ENCODE data around the gene TNC. TPM values are rescaled to one million over a fixed set of nuclear protein-coding genes. Genes with fewer than 3 reads are reported as not detected.

Gene TNC
- total RNA-seq, 2 donors from 2014 or later = 67.5 to 172 TPM

GRCh38 chr9:115142517-115143270 is 24.7 kb upstream of the TNC start:
- H3K27me3 Mint-ChIP-seq (ENCODE audit: insufficient read depth) = no peaks in the 10 kb centered on the region
- no peaks in the 10 kb centered on the region for H3K9me3 ChIP-seq (ENCODE audit: control insufficient read depth, low read length)
- H3K4me1 ChIP-seq (ENCODE audit: control insufficient read depth, insufficient read depth, low read length) = no peaks in the 10 kb centered on the region
- no peak for DNase-seq
- 91 to 98% methylated on average over 6 of the region's 6 CpGs for WGBS, 2 experiments (ENCODE audit: insufficient coverage in 1 of 2, insufficient read length in 1 of 2)
- no peaks in the 10 kb centered on the region for H3K27me3 ChIP-seq (ENCODE audit: control insufficient read depth, insufficient read depth, low read length, poor library complexity, severe bottlenecking)
- no peak overlapping the region for H3K4me3 Mint-ChIP-seq
- no peak overlapping the region for H3K27ac ChIP-seq (ENCODE audit: low read depth, low read length)
- no peaks in the 10 kb centered on the region for H3K36me3 ChIP-seq (ENCODE audit: control insufficient read depth, insufficient read depth, low read length)
- H3K9me3 Mint-ChIP-seq = no peaks in the 10 kb centered on the region
- no peak for TF ChIP-seq CTCF (conservative IDR thresholded peaks at IDR 0.05)
- no peak overlapping the region for H3K9ac ChIP-seq (ENCODE audit: extremely low read depth, low read length, poor library complexity, severe bottlenecking)
- H3K27ac Mint-ChIP-seq = no peak overlapping the region
- no peak overlapping the region for H3K4me3 ChIP-seq (ENCODE audit: low read length)
- H3K36me3 Mint-ChIP-seq (ENCODE audit: low read depth) = no peaks in the 10 kb centered on the region
- peaks cover 18% of the 10 kb centered on the region for H3K4me1 Mint-ChIP-seq

DNA sequence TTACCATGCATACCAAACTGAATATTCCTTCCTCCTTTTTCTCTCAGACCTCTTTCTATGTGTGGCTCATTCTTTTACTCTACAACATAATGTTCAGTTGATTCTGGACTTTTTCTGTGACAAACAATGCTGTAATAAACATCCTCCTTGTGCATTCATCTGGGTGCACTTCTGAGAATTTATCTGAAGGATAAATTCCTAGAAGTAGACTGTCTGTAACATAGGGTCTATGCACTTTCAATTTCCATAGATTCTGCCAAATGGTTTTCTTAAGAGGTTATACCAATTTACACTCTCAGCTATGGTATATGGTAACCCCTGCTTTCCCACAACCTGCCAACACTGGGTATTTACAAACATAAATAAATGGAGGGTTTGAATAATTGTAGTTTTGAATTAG is 24.1 kb upstream of the TNC start:
- Mint-ChIP-seq H3K9me3 (no peaks in the 10 kb centered on the region), H3K27me3 (ENCODE audit: insufficient read depth) (no peaks in the 10 kb centered on the region)

GRCh38 chr9:115141612-115142011 is 23.7 kb upstream of the TNC start:
- no peaks in the 10 kb centered on the region for H3K36me3 Mint-ChIP-seq (ENCODE audit: low read depth)
- no peak overlapping the region for H3K4me3 Mint-ChIP-seq
- no peak for TF ChIP-seq CTCF (conservative IDR thresholded peaks at IDR 0.05)
- no peaks in the 10 kb centered on the region for H3K9me3 Mint-ChIP-seq
- Histone ChIP-seq H3K27ac (ENCODE audit: low read depth, low read length) (no peak overlapping the region), H3K9me3 (ENCODE audit: control insufficient read depth, low read length) (no peaks in the 10 kb centered on the region), H3K36me3 (ENCODE audit: control insufficient read depth, insufficient read depth, low read length) (no peaks in the 10 kb centered on the region), H3K9ac (ENCODE audit: extremely low read depth, low read length, poor library complexity, severe bottlenecking) (no peak overlapping the region), H3K27me3 (ENCODE audit: control insufficient read depth, insufficient read depth, low read length, poor library complexity, severe bottlenecking) (no peaks in the 10 kb centered on the region), H3K4me3 (ENCODE audit: low read length) (no peak overlapping the region), H3K4me1 (ENCODE audit: control insufficient read depth, insufficient read depth, low read length) (no peaks in the 10 kb centered on the region)
- H3K27ac Mint-ChIP-seq = no peak overlapping the region
- no peaks in the 10 kb centered on the region for H3K27me3 Mint-ChIP-seq (ENCODE audit: insufficient read depth)
- WGBS, 2 experiments (ENCODE audit: insufficient coverage in 1 of 2, insufficient read length in 1 of 2) = 90% methylated on average over 3 of the region's 3 CpGs; no CpG with 5 or more reads in 1 of the 2 experiments
- DNase-seq = no peak
- H3K4me1 Mint-ChIP-seq = peaks cover 25% of the 10 kb centered on the region

More for the DNA sequence above, 24.1 kb upstream of the TNC start:
- no peak overlapping the region for H3K27ac ChIP-seq (ENCODE audit: low read depth, low read length)
- H3K36me3 ChIP-seq (ENCODE audit: control insufficient read depth, insufficient read depth, low read length) = no peaks in the 10 kb centered on the region
- no peak for DNase-seq
- no peaks in the 10 kb centered on the region for H3K4me1 ChIP-seq (ENCODE audit: control insufficient read depth, insufficient read depth, low read length)
- H3K4me3 Mint-ChIP-seq = no peak overlapping the region
- H3K27ac Mint-ChIP-seq = no peak overlapping the region
- no peak overlapping the region for H3K4me3 ChIP-seq (ENCODE audit: low read length)
- H3K27me3 ChIP-seq (ENCODE audit: control insufficient read depth, insufficient read depth, low read length, poor library complexity, severe bottlenecking) = no peaks in the 10 kb centered on the region
- no peaks in the 10 kb centered on the region for H3K9me3 ChIP-seq (ENCODE audit: control insufficient read depth, low read length)
- no peaks in the 10 kb centered on the region for H3K36me3 Mint-ChIP-seq (ENCODE audit: low read depth)
- peaks cover 24% of the 10 kb centered on the region for H3K4me1 Mint-ChIP-seq
- TF ChIP-seq CTCF (conservative IDR thresholded peaks at IDR 0.05) = no peak
- H3K9ac ChIP-seq (ENCODE audit: extremely low read depth, low read length, poor library complexity, severe bottlenecking) = no peak overlapping the region
